Natural killer cell (primary cell): ENCODE results near the gene DAZAP1. TPM values are rescaled to one million over a fixed set of nuclear protein-coding genes. Genes with fewer than 3 reads are reported as not detected.

Experiments used
- ATAC-seq, 3 donors: fragments of 150-1000 bp in 2 of 3; fragments of 200-7000 bp in 1 of 3; cut with Tn5 transposase; 1 replicate in 1 of 3; 2 replicates in 2 of 3; pipeline ENCODE4 v1.10.0; 2021; ENCODE audit warnings: mild to moderate bottlenecking in 2 of 3, moderate library complexity in 2 of 3
- DNase-seq, 2 donors: peaks; one replicate each; pipeline versions ENCODE4 v3.0.0 to v3.0.0-alpha.2; 2013 to 2021; ENCODE audit warnings: mixed read lengths in 1 of 2
- H3K27ac ChIP-seq: one replicate; pipeline ENCODE4 v1.5.1; 2013; ENCODE audit warnings: mild to moderate bottlenecking, low read length
- H3K27me3 ChIP-seq: one replicate; pipeline ENCODE4 v1.6.1; 2013; ENCODE audit warnings: low read length; ENCODE audit not compliant: control insufficient read depth, insufficient read depth
- H3K36me3 ChIP-seq: one replicate; pipeline ENCODE4 v1.6.1; 2013; ENCODE audit warnings: low read length; ENCODE audit not compliant: control insufficient read depth, insufficient read depth
- H3K4me1 ChIP-seq: one replicate; pipeline ENCODE4 v1.6.1; 2013; ENCODE audit warnings: low read length; ENCODE audit not compliant: control insufficient read depth, insufficient read depth
- H3K4me3 ChIP-seq: one replicate; pipeline ENCODE4 v1.5.1; 2013; ENCODE audit warnings: low read length
- H3K9me3 ChIP-seq: one replicate; pipeline ENCODE4 v1.6.1; 2013; ENCODE audit warnings: low read length; ENCODE audit not compliant: control insufficient read depth, insufficient read depth
- H3K27ac Mint-ChIP-seq, 2 donors: one replicate each; pipeline ENCODE4 v1.8.0; 2022; ENCODE audit warnings: mild to moderate bottlenecking in 2 of 2, mixed read lengths in 2 of 2, moderate library complexity in 1 of 2
- H3K27me3 Mint-ChIP-seq, 2 donors: one replicate each; pipeline ENCODE4 v1.8.0; 2022; ENCODE audit warnings: low read depth in 2 of 2, mixed read lengths in 2 of 2
- H3K36me3 Mint-ChIP-seq: one replicate; pipeline ENCODE4 v1.8.0; 2022; ENCODE audit warnings: mixed read lengths
- H3K4me1 Mint-ChIP-seq, 2 donors: one replicate each; pipeline ENCODE4 v1.8.0; 2022; ENCODE audit warnings: mixed read lengths in 2 of 2
- H3K4me3 Mint-ChIP-seq: one replicate; pipeline ENCODE4 v1.8.0; 2022; ENCODE audit warnings: mild to moderate bottlenecking, moderate library complexity, mixed read lengths
- H3K9me3 Mint-ChIP-seq, 2 donors: one replicate each; pipeline ENCODE4 v1.8.0; 2022; ENCODE audit warnings: mixed read lengths in 2 of 2
- WGBS: methylation state at CpG from one replicate; pipeline ENCODE4 v1.1.7; 2013; ENCODE audit warnings: missing lambda C conversion rate; ENCODE audit not compliant: insufficient coverage; 5-methylcytosine and 5-hydroxymethylcytosine counted together
- intact Hi-C: fragments of 100-400 bp; cut with micrococcal nuclease; formaldehyde crosslinking; loops from one replicate; pipeline ENCODE4 v1.14.2; 2022
- total RNA-seq, 4 donors: library from RNA; stranded (reverse); fragments of 120-200 nt in 1 of 4; gene quantifications; one replicate each; pipeline versions ENCODE4 v1.2.3 to v1.2.4, GENCODE V29; 2013 to 2022
- TF ChIP-seq, protein P1 (sequence below): fragments of 200-600 bp; IDR thresholded peaks from one replicate; pipeline ENCODE4 v1.8.0; 2022; ENCODE audit warnings: antibody characterized with exemption

Gene DAZAP1
- total RNA-seq, 3 donors from 2014 or later (not counting 1 experiment from before 2014, with no cell fraction given), result 166 to 207 (median 170) TPM

DNA sequence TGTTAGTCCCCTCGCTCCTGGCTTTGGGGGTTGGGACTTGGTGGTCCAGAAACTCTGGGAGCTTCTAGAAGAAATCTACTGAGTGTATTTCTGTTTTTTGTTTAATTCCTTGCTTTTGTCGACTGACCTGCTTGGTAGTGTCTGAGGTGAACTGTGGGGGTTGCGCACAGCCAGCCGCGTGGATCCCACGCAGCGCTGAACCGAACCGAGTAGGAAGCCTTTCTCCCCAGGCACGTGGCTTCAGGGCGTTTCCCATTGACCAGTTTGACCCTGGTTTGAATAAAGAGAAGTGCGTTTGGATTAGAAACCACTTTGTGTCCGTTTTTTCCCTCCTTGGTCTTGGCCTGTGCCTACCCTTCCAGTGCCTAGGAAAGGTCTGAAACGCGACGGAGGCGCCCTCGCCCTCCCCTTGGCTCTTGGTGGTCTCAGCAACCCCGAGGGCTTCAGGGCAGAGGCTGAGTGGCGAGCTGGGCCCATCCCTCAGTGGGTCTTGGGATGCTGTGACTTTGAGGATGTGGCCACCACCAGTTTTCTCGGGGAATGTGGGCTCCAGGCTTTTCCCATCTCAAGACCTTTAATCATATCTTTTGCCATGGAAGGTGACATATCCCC is 28.1 kb downstream of the DAZAP1 start:
- Mint-ChIP-seq H3K9me3 (no peaks in the 10 kb centered on the region), H3K36me3 (no peaks in the 10 kb centered on the region), H3K4me3 (no peak overlapping the region), H3K27ac (peak overlapping the region in 1 of 2 donors; percentile 40), H3K4me1 (peaks cover 10 to 18% of the 10 kb centered on the region in 2 donors), H3K27me3 (no peaks in the 10 kb centered on the region)
- peaks cover 23% of the 10 kb centered on the region for H3K4me1 ChIP-seq
- no peaks in the 10 kb centered on the region for H3K27me3 ChIP-seq
- WGBS, result 92% methylated on average over 21 of the region's 21 CpGs
- H3K9me3 ChIP-seq, result no peaks in the 10 kb centered on the region
- ATAC-seq (no peak), DNase-seq (no peak)
- no peak overlapping the region for H3K27ac ChIP-seq
- H3K4me3 ChIP-seq, result no peak overlapping the region
- intact Hi-C loops, result no loop called here
- H3K36me3 ChIP-seq, result peaks cover 48% of the 10 kb centered on the region
- TF ChIP-seq, protein P1, sequence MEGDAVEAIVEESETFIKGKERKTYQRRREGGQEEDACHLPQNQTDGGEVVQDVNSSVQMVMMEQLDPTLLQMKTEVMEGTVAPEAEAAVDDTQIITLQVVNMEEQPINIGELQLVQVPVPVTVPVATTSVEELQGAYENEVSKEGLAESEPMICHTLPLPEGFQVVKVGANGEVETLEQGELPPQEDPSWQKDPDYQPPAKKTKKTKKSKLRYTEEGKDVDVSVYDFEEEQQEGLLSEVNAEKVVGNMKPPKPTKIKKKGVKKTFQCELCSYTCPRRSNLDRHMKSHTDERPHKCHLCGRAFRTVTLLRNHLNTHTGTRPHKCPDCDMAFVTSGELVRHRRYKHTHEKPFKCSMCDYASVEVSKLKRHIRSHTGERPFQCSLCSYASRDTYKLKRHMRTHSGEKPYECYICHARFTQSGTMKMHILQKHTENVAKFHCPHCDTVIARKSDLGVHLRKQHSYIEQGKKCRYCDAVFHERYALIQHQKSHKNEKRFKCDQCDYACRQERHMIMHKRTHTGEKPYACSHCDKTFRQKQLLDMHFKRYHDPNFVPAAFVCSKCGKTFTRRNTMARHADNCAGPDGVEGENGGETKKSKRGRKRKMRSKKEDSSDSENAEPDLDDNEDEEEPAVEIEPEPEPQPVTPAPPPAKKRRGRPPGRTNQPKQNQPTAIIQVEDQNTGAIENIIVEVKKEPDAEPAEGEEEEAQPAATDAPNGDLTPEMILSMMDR, result no peak

DNA sequence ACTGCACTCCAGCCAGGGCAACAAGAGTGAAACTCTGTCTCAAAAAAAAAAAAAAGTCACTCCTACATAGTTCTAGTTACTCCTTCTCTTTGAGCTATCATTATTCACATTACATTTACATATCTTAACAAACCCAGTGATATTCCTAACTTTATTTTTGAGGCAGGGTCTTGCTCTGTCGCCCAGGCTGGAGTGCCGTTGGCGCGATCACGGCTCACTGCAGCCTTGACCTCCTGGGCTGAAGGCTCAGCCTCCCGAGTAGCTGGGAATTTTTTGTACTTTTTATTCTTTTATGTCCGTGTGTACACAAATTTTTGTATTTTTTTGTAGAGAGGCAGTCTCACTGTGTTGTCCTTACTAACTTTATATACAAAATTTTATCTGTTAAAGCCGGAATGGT is 30.2 kb downstream of the DAZAP1 start:
- peaks cover 59% of the 10 kb centered on the region for H3K36me3 ChIP-seq
- H3K4me3 Mint-ChIP-seq, result peak overlapping the region; percentile 95
- intact Hi-C loops, result loop anchor here (1.0 kb wide), 1 partner anchor 30 kb away; the partner anchor contains the start of gene DAZAP1
- peaks cover 31% of the 10 kb centered on the region for H3K4me1 ChIP-seq
- H3K4me3 ChIP-seq, result no peak overlapping the region
- H3K27me3 ChIP-seq, result no peaks in the 10 kb centered on the region
- ATAC-seq (no peak), DNase-seq (no peak)
- peak overlapping the region; percentile 91 to 100 for H3K27ac Mint-ChIP-seq
- H3K9me3 ChIP-seq, result no peaks in the 10 kb centered on the region
- H3K4me1 Mint-ChIP-seq, result peaks cover 11 to 25% of the 10 kb centered on the region in 2 donors
- TF ChIP-seq, protein P1, result no peak
- H3K36me3 Mint-ChIP-seq, result no peaks in the 10 kb centered on the region
- H3K9me3 Mint-ChIP-seq, result no peaks in the 10 kb centered on the region
- WGBS, result 80% methylated on average over 8 of the region's 8 CpGs
- no peaks in the 10 kb centered on the region for H3K27me3 Mint-ChIP-seq
- no peak overlapping the region for H3K27ac ChIP-seq

DNA sequence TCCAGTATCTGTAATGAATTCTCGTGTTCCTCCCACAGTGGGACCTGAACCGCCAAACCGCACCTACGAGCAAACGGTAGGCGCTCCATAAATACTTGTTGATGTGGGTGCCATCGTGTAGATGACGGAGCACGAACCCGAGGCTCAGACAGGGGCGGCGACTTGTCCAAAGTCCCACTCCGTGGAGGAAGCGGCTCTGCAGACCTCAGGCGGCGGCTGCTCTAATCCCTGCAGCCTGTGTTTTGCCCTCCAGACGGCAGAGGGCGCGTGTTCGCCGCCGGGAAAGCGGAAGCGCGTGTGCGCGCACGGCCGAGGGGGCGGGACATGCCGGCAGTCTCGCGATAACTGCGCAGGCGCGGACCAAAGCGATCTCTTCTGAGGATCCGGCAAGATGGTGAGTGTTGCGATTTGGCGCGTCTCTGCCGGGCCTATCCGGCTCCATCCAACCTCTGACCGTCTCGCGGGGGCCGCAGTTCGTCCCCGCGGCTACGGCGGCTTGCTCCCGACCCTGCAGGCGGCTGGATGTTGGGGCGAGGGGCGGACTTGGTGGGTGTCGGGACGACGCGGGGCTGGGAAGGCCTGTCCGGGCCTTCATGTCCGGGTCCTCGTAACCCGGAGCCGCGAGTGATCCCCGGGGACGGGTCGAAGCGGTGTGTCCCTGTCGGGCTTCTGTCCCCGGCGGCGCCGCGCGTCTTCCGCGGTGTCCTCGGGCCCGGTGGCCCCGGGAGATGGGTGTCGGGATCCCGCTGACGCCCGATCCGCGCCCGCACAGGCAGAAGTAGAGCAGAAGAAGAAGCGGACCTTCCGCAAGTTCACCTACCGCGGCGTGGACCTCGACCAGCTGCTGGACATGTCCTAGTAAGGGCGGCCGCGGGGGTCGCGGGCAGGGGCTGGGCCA is 30.9 kb downstream of the DAZAP1 start, which contains the start of gene RPS15:
RPS15 (plus strand) TSS at position 362 of the 898 bp plus-strand sequence; CDS start at position 392, 30 bp downstream.
- ATAC-seq (peak; percentile 88 to 97 (median 93)), DNase-seq (peak; percentile 96 to 99)
- Mint-ChIP-seq H3K4me3 (peak within 1 kb of the TSS; percentile 95), H3K4me1 (peaks cover 11 to 25% of the 10 kb centered on the region in 2 donors), H3K9me3 (no peaks in the 10 kb centered on the region), H3K27ac (peak within 1 kb of the TSS; percentile 91 to 100), H3K27me3 (no peaks in the 10 kb centered on the region), H3K36me3 (no peaks in the 10 kb centered on the region)
- Histone ChIP-seq H3K36me3 (peaks cover 53% of the 10 kb centered on the region), H3K9me3 (no peaks in the 10 kb centered on the region), H3K4me3 (peak within 1 kb of the TSS; percentile 88), H3K27me3 (no peaks in the 10 kb centered on the region), H3K27ac (peak within 1 kb of the TSS; percentile 85), H3K4me1 (peaks cover 31% of the 10 kb centered on the region)
- intact Hi-C loops, result loop anchor here (1.0 kb wide), 1 partner anchor 31 kb away; the partner anchor contains the start of gene DAZAP1
- TF ChIP-seq, protein P1, result peak; percentile 92
- 2% methylated on average over 100 of the region's 100 CpGs for WGBS
